NCI-H2171 treated with DMSO at 0.1 percent for 48 hours (cell line): ENCODE data around the gene MEX3A.
"Not testable (repeated sequence)": the region's sequence is repeated elsewhere in the genome, so short reads cannot be mapped to it uniquely, and the experiment has no call there.

Experiments
- DNase-seq: peaks from one replicate; lab custom pipeline; 2025; lab: John Stamatoyannopoulos, UW

MEX3A gene

DNA sequence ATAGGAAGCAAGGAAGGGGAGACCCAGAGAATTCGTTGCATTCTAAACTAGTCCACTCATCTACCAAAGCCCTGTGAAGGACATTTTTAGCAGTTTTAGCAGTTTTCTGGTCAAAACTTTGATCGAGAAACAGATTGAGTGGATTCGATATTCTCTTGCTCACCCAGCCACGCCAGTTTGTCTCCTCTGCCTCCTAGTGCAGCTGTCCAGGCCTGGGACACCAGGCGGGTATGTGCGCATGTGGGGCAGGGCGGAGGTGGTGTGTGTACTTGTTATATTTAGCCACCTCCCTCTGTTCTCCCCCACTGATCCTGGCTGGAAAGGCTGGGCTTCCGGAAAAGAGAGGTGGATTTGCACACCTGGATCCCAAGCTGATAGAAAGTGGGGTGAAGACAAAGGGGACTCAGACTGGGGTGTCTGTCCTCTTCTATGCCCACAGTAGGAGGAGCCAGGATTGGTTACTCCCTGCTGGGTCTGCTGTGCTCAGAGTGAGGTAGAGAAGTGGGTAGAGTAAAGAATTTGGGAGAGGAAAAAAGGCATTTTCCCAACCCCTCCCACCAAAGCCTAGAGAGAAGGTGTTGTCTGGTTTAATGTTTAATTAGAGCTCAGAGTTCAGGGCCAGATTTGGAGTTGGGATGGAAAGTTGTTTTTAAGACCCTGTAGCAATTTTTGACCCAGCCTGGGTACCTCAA lies 36.1 kb upstream of the MEX3A start:
- no peak for DNase-seq

- no peak for DNase-seq
Observed at GRCh38 chr1:156117414-156118176, 35.3 kb upstream of the MEX3A start.

DNA sequence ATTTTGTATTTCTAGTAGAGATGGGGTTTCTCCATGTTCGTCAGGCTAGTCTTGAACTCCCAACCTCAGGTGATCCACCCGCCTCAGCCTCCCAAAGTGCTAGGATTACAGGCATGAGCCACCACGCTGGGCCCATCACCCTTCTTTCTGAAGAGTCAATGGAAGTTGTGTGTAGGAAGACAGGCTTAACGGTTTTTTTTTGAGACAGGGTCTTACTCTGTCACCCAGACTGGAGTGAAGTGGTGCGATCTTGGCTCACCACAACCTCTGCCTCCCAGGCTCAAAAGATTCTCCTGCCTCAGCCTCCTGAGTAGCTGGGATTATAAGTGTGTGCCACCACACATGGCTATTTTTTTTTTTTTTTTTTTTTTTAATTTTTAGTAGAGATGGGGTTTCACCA lies 34.5 kb upstream of the MEX3A start:
- DNase-seq: not testable (repeated sequence)

DNA sequence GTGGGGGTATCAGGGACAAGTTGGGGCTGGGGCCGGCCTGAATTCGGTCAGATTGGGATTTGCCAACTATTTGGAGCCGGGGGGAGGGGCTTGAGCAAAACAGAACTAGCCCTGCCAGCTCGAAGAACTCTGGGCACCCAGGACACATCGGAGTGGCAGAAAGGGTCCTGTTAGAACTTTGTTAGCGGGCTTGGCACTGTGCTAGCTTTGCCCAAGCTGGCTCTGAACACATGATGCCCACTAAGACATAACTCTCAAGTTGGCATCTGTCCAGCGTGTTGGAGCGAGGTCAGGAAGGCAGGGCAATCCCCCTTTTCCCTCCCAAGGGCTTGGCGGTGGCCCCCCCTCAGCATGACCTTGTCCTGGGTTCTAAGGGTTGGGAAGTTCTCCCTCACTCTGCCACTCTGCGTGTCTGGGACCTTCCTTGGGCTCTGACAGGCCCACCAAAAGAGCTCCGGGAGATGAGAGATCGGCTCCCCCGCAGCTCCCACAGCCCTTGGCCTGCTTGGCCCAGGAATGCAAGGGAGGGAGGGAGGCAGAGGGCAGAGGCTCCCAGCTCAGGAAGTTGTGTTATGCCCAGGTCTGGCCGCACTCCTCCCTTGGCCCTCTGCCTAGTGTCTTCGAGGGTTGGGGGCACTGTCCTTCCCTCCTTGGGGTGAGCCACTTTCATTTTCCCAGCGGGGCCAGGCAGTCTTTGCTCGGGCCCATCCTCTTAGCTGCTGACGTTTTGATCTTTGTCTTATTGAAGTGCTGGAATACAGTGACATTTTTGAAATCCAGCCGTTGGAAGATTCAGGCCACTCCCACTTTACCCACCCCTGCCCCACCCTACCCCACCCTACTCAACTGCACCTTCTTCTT lies 33.5 kb upstream of the MEX3A start:
- no peak for DNase-seq

DNA sequence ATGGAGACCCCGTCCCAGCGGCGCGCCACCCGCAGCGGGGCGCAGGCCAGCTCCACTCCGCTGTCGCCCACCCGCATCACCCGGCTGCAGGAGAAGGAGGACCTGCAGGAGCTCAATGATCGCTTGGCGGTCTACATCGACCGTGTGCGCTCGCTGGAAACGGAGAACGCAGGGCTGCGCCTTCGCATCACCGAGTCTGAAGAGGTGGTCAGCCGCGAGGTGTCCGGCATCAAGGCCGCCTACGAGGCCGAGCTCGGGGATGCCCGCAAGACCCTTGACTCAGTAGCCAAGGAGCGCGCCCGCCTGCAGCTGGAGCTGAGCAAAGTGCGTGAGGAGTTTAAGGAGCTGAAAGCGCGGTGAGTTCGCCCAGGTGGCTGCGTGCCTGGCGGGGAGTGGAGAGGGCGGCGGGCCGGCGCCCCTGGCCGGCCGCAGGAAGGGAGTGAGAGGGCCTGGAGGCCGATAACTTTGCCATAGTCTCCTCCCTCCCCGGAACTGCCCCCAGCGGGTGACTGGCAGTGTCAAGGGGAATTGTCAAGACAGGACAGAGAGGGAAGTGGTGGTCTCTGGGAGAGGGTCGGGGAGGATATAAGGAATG lies 32.8 kb upstream of the MEX3A start:
- DNase-seq: no peak

DNA sequence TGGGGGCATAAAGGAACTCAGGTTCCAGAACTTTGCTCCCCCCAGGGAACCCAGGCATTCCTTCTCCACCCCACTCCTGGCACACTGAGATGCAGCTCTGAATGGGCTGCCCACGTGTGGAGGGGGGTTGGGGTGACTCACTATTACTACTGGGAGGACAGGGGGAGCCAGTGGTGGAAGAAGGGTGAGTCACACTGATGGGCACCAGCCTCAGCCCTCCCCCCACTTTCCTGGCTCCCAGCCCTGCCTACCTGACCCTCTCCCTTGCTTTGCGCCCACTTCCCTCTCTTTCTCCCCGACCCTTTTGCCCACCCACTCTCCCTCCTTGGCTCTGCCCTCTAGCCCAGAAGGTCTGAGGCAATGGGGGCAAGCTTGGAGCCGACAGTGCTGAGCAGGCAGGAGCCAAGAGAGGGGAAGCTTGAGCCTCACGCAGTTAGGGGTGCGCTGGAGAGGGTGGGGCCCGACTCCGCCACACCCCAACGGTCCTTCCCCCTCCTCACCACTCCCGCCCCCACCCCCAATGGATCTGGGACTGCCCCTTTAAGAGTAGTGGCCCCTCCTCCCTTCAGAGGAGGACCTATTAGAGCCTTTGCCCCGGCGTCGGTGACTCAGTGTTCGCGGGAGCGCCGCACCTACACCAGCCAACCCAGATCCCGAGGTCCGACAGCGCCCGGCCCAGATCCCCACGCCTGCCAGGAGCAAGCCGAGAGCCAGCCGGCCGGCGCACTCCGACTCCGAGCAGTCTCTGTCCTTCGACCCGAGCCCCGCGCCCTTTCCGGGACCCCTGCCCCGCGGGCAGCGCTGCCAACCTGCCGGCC lies 32.0 kb upstream of the MEX3A start, which contains the start of gene LMNA:
Gene LMNA (plus strand): TSS at position 611 of the 818 bp plus-strand sequence. CDS start 208 bp downstream, outside the sequence.
- DNase-seq: peak; percentile 36

DNA sequence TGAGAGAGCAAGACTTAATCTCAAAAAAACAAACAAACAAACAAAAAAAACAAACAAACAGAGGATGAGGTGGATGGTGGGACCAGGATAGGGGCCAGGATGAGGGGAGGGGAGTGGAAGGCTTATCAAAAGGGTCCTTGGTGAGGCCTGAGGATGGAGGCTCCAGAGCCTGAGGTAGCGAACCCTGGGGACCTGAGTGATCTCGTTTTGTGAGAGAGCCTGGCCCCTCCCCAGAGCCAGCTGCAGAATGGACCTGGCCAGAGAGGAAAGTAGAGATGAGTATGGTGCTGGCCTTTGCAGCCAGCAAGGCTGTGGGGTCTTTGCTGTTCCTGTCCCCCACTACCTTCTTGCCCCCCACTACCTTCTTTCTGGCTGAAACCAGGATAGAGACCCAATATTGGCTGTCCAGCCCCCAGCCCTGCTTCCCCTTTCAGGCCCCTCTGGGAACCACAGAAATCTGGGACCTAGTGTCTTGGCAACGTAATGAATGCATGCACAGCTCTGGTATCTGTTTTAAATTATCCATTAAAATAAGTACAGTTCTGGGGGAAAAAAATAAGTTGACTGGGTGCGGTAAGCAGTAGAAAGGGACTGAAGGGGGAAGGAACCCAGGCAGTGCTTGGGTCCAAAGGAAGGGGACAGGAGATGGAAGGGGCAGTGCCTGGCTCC lies 31.2 kb upstream of the MEX3A start:
- DNase-seq: no peak

- no peak for DNase-seq
Observed at GRCh38 chr1:156112276-156113137, 30.2 kb upstream of the MEX3A start.

- DNase-seq: peak; percentile 39
Observed at GRCh38 chr1:156111355-156111962, 29.2 kb upstream of the MEX3A start.

GRCh38 chr1:156110252-156110651 lies 28.0 kb upstream of the MEX3A start:
- no peak for DNase-seq

DNA sequence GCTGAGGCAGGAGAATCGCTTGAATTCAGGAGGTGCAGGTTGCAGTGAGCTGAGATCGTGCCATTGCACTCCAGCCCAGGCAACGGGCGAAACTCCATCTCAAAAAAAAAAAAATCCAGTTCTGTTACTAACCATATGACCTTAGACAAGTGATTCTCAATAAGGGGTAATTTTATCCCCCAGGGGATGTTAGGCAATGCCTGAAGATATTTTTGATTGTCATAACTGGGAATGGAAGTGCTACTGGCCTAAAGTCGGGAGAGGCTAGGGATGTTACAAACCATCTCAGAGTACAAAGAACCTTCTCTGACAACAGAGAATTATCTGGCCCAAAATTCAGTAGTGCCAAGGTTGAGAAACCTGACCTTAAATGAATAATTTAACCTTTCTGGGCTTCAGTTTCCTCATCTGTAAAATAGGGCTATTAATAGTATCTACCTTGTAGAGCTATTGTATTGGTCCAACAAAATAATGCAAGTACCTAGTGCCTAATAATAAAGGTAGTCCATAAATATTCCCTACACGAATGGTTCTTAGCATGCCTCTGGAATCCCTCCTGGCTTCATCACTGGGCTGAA lies 26.5 kb upstream of the MEX3A start:
- DNase-seq: peak; percentile 55

GRCh38 chr1:156108057-156108456 lies 25.8 kb upstream of the MEX3A start:
- no peak for DNase-seq

- peak; percentile 63 for DNase-seq
Observed at GRCh38 chr1:156106624-156107488, 24.6 kb upstream of the MEX3A start.

GRCh38 chr1:156104861-156105832 lies 22.9 kb upstream of the MEX3A start:
- DNase-seq: no peak

DNA sequence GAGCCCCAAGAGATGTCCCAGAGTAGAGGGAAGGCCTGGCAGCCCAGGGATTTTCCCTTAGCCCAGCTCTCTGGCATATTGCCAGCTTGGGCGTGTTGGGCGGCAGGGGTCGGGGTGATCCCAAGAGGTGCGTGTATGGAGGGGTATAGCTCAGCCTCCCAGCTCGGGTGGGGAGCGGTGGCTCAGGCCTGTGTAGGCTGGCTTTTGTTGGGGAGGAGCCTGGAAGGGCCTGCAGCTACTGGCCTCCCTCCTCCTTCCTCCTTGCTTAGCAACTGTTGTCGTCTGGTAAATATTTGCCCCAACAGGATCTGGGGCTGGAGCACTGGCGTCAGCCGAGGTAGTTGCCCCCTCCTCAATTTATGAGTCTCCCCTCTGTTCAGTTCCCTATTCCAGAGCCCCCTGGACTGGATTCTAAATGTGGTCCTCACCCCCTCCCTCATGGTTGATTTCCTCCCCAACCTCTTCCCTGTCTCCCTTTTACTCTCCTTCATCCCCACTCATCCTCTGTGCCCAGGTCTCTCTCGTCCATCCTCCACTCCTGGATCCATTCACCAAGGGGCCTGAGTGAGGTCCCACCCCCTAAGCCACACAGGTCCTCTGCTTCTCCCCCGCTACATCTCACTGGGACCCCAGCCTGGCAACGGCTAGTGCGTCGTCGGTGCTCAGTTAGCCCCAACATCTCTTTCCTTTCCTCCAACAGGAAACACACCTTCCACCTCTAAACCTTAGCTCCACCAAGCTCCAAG lies 22.0 kb upstream of the MEX3A start:
- peak; percentile 81 for DNase-seq

GRCh38 chr1:156103521-156103947 lies 21.3 kb upstream of the MEX3A start:
- peak; percentile 33 for DNase-seq
